ENCODE data around the gene TENM4.

GRCh38 chr11:79007771-79008402 lies 432.9 kb downstream of the TENM4 start:
- TF ChIP-seq CTCF (IDR thresholded peaks at IDR 0.05) (no peak), POLR2A (IDR thresholded peaks at IDR 0.05) (no peak)

Measured in Peyer's patch (tissue), 4 donors.